ENCODE measurements around the gene EXOC8.

Gene EXOC8

DNA sequence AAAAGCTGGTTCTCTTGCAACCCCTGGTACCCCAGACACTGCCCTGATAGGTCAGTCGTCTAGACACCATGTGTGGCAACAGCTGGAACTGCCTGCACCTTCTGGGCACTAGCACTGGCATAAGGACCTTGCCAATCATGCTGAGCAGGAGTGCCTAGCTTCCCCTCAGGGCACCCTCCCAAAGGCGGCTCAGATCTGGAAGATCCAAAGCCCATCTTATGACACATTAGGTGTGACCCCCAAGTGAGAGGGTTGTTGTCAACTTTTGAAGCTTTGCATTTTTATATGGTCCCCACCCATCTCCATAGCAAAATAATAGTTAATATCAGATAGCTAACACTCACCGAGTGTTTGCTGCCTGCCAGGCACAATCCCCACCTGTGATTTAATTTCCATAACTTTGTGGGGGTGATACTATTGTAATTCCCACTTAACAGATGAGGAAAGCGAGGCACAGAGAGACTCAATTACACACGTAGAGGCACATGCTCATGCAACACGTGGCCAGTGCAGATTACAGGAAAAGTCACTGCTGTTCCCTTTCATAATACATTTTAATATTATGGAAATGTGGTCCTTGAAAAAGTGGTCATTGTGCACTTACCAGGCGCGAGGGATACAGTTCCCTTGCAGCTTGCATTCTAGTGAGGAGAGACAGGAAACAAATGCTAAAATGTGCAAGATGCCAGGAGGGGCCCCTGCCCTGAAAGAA lies 25.8 kb downstream of the EXOC8 start:
- DNase-seq, result no peak

DNA sequence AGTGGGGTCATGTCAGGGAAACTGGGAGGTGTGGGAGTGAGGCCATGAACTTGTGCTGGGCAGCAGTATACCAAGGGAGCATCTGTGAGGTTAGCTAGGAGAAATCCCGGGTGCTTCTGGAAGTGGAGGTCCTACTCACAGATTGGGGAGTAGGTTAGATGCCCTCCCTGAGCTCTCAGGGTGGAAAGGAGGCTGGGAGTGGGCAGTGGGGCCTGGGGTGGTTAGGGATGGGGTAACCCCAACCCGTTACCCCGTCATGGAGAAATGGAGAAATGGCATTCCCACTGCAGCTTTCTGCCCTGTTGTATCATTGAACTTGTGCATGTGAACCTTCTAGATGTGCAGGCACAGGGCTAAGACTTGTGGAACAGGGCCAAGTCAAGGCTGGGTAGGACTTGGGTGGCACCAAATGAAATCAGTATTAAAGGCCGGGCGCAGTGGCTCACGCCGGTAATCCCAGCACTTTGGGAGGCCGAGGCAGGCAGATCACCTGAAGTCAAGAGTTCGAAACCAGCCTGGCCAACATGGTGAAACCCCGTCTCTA lies 27.2 kb downstream of the EXOC8 start:
- DNase-seq, result no peak

GRCh38 chr1:231301990-231302389 lies 35.7 kb downstream of the EXOC8 start:
- DNase-seq, result no peak

DNA sequence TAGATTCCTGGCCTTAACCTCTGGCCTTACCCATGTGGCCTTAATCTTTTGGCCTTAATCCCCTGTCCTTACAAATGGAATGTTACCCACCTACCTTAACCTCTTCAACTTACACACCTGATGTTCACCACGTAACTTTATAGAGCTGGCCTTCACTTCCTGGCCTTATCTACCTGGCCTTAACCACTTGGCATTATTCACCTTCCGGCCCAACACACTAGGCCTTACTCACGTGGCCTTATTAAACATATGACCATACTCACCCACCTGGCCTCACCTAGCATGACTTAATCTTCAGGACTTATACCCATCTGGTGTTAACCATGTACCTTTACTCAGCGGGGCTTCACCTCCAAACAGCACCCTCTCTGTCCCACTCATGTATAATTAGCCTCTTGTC lies 41.7 kb downstream of the EXOC8 start:
- no peak for DNase-seq

DNA sequence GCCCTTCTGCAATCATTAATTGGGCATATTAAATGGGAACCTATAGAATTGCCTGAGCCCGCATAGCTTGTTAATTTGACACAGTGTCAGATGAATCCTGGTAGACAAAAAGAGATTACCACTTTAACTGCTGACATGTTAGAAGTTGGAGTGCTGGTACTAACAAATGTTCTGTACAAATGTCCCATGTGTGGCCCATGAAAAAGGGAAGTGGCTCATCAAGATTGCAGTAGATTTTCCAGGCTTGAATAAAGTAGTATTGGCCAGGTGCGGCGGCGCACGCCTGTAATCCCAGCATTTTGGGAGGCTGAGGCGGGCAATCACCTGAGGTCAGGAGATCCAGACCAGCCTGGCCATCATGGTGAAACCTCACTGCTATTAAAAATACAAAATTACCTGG lies 51.0 kb downstream of the EXOC8 start:
- DNase-seq, result no peak

GRCh38 chr1:231284441-231284840 lies 53.2 kb downstream of the EXOC8 start:
- no peak for DNase-seq

Measured in activated T-cell treated with anti-CD3 and anti-CD28 coated beads for 4 hours (primary cell).